Stomach (tissue), 9 donors: ENCODE data around the gene ANTKMT. TPM values are rescaled to one million over a fixed set of nuclear protein-coding genes. Genes with fewer than 3 reads are reported as not detected.

Experiments
- DNase-seq, 2 donors: peaks; one replicate each; pipeline versions ENCODE4 v3.0.0 to v3.0.0-alpha.2; 2013 to 2019
- H3K27ac ChIP-seq, 5 donors: fragments of 200-600 bp in 4 of 5; sonication (generic) in 4 of 5; one replicate each; pipeline ENCODE4 v1.5.1; 2013 to 2019; ENCODE audit warnings: mild to moderate bottlenecking in 1 of 5, moderate library complexity in 1 of 5
- H3K27me3 ChIP-seq, 3 donors: fragments of 200-600 bp; sonication (generic); one replicate each; pipeline ENCODE4 v1.5.1; 2017 to 2019; ENCODE audit warnings: mixed run types in 1 of 3
- H3K36me3 ChIP-seq, 4 donors: fragments of 200-600 bp; sonication (generic); 1 replicate in 3 of 4; 2 replicates in 1 of 4; pipeline ENCODE4 v1.5.1; 2016 to 2019
- H3K4me1 ChIP-seq, 4 donors: fragments of 200-600 bp; sonication (generic); one replicate each; pipeline ENCODE4 v1.5.1; 2016 to 2019
- H3K4me3 ChIP-seq, 4 donors: fragments of 200-600 bp; sonication (generic) in 3 of 4; one replicate each; pipeline ENCODE4 v1.5.1; 2016 to 2019; ENCODE audit warnings: mild to moderate bottlenecking in 1 of 4
- H3K9me3 ChIP-seq, 4 donors: fragments of 200-600 bp; sonication (generic); one replicate each; pipeline ENCODE4 v1.5.1; 2016 to 2019
- CTCF ChIP-seq, 7 experiments: fragments of 450-650 bp in 4 of 7; fragments of 200-600 bp in 3 of 7; sonication (generic) in 3 of 7; IDR thresholded peaks; one replicate each; pipeline ENCODE4 v1.5.1; 2016 to 2019; ENCODE audit warnings: antibody characterized with exemption in 7 of 7, control low read depth in 2 of 7, mild to moderate bottlenecking in 1 of 7
- EP300 ChIP-seq: sonication (generic); formaldehyde crosslinking; IDR thresholded peaks from one replicate; pipeline ENCODE4 v1.6.1; 2017; ENCODE audit warnings: antibody characterized with exemption
- POLR2A ChIP-seq, 4 donors: fragments of 450-650 bp; IDR thresholded peaks; one replicate each; pipeline ENCODE4 v1.6.1; 2016; ENCODE audit warnings: antibody characterized with exemption in 4 of 4, control low read depth in 2 of 4, mild to moderate bottlenecking in 1 of 4, moderate library complexity in 1 of 4
- POLR2AphosphoS5 ChIP-seq, 3 donors: sonication (generic); formaldehyde crosslinking; IDR thresholded peaks; one replicate each; pipeline ENCODE4 v1.6.1; 2016; ENCODE audit warnings: antibody characterized with exemption in 3 of 3
- WGBS, 5 donors: extraction: QIAGEN DNeasy Blood & Tissue Kit in 3 of 5; methylation state at CpG; one replicate each; pipeline versions ENCODE4 v1.1.5 to v1.1.7; 2013 to 2018; 5-methylcytosine and 5-hydroxymethylcytosine counted together
- intact Hi-C: fragments of 100-400 bp; cut with DNase I; formaldehyde crosslinking; loops from one replicate; pipeline ENCODE4 v1.15.1; 2023; ENCODE audit warnings: low total_unique reads
- polyA plus RNA-seq, 3 donors: library from polyadenylated mRNA; stranded (reverse); fragments of 200-250 nt; gene quantifications; one replicate each; pipeline ENCODE4 v1.2.3, GENCODE V29; 2013
- total RNA-seq, 5 donors: library from RNA; depleted of rRNA; stranded (reverse); fragments of >200 nt; gene quantifications; one replicate each; pipeline versions ENCODE4 v1.1.0 to v1.2.3, GENCODE V29; 2014 to 2016
- donor health status: healthy with polysubstance abuse.
- donor health status: Bipolar disorder and iron deficiency.
- donor health status: healthy.

The ANTKMT gene
- total and polyA plus RNA-seq, 8 donors = 9.7 to 602 (median 51.5) TPM

GRCh38 chr16:683396-684070 lies 37.4 kb upstream of the ANTKMT start:
- WGBS, 5 donors = 6 to 17% (median 11%) methylated on average over 23 to 57 of the region's 57 CpGs
- peak overlapping the region; percentile 68 to 90 (median 78) for H3K27ac ChIP-seq
- peak overlapping the region; percentile 62 to 88 (median 78) for H3K4me3 ChIP-seq
- H3K9me3 ChIP-seq = no peaks in the 10 kb centered on the region
- H3K36me3 ChIP-seq = peaks cover 32 to 52% (median 41%) of the 10 kb centered on the region in 4 donors
- no peak for DNase-seq
- intact Hi-C loops = no loop called here
- H3K27me3 ChIP-seq = no peaks in the 10 kb centered on the region
- H3K4me1 ChIP-seq = peaks cover 43 to 83% (median 72%) of the 10 kb centered on the region in 4 donors
- TF ChIP-seq EP300 (no peak), POLR2AphosphoS5 (IDR thresholded peaks at IDR 0.05) (peak in 1 of 3 donors; percentile 15)

GRCh38 chr16:684071-684794 lies 36.7 kb upstream of the ANTKMT start, which contains the start of gene JMJD8:
TSS of gene JMJD8 (minus strand) at chr16:684334. CDS start at chr16:684319, 15 bp downstream.
- Histone ChIP-seq H3K27ac (peak within 1 kb of the TSS; percentile 77 to 90 (median 87)), H3K27me3 (no peaks in the 10 kb centered on the region), H3K4me3 (peak within 1 kb of the TSS; percentile 62 to 88 (median 78)), H3K9me3 (no peaks in the 10 kb centered on the region), H3K4me1 (peaks cover 50 to 83% (median 73%) of the 10 kb centered on the region in 4 donors), H3K36me3 (peaks cover 32 to 52% (median 41%) of the 10 kb centered on the region in 4 donors)
- peak; percentile 98 to 99 for DNase-seq
- 1 to 3% (median 2%) methylated on average over 37 to 91 of the region's 91 CpGs; no CpG with 5 or more reads in 1 of the 5 donors for WGBS, 5 donors
- intact Hi-C loops = no loop called here
- TF ChIP-seq POLR2A (IDR thresholded peaks at IDR 0.05) = no peak
- TF ChIP-seq POLR2AphosphoS5 (IDR thresholded peaks at IDR 0.05) = peak; percentile 71 to 97 (median 73)

- no peak for DNase-seq
- H3K4me3 ChIP-seq = peak overlapping the region; percentile 62 to 88 (median 78)
- no peaks in the 10 kb centered on the region for H3K27me3 ChIP-seq
- H3K36me3 ChIP-seq = peaks cover 32 to 52% (median 41%) of the 10 kb centered on the region in 4 donors
- intact Hi-C loops = no loop called here
- no peak for TF ChIP-seq EP300
- TF ChIP-seq CTCF (IDR thresholded peaks at IDR 0.05) = no peak
- no peak for TF ChIP-seq POLR2A (IDR thresholded peaks at IDR 0.05)
- no peak for TF ChIP-seq POLR2AphosphoS5 (IDR thresholded peaks at IDR 0.05)
- H3K9me3 ChIP-seq = no peaks in the 10 kb centered on the region
- H3K4me1 ChIP-seq = peaks cover 56 to 85% (median 77%) of the 10 kb centered on the region in 4 donors
- H3K27ac ChIP-seq = peak overlapping the region in 4 of 5 donors; percentile 77 to 90 (median 82)
- WGBS, 5 donors = 92 to 96% (median 93%) methylated on average over 38 to 61 of the region's 61 CpGs
Measured at GRCh38 chr16:684961-685696, 35.8 kb upstream of the ANTKMT start.

- H3K27ac ChIP-seq = no peak overlapping the region
- no peaks in the 10 kb centered on the region for H3K27me3 ChIP-seq
- no peaks in the 10 kb centered on the region for H3K9me3 ChIP-seq
- H3K36me3 ChIP-seq = peaks cover 32 to 52% (median 41%) of the 10 kb centered on the region in 4 donors
- intact Hi-C loops = no loop called here
- H3K4me1 ChIP-seq = peaks cover 60 to 87% (median 80%) of the 10 kb centered on the region in 4 donors
- H3K4me3 ChIP-seq = no peak overlapping the region
- TF ChIP-seq CTCF (IDR thresholded peaks at IDR 0.05) = peak in 4 of 7 experiments; percentile 19 to 47 (median 32)
- peak in 1 of 3 donors; percentile 18 for TF ChIP-seq POLR2AphosphoS5 (IDR thresholded peaks at IDR 0.05)
- TF ChIP-seq POLR2A (IDR thresholded peaks at IDR 0.05) = no peak
- 54 to 90% (median 58%) methylated on average over 2 to 10 of the region's 10 CpGs for WGBS, 5 donors
- DNase-seq = peak; percentile 59 to 76
Measured at GRCh38 chr16:685967-686366, 35.0 kb upstream of the ANTKMT start.
